Esophagus (tissue), 2 donors: ENCODE data around the gene AMPD3. TPM values are rescaled to one million over a fixed set of nuclear protein-coding genes. Genes with fewer than 3 reads are reported as not detected.

Experiments used
- H3K27ac ChIP-seq, 2 donors: one replicate each; pipeline ENCODE4 v1.5.1; 2013; ENCODE audit warnings: low read depth in 2 of 2, mild to moderate bottlenecking in 2 of 2, inconsistent platforms in 1 of 2, low read length in 1 of 2, moderate library complexity in 1 of 2
- H3K27me3 ChIP-seq, 2 donors: one replicate each; pipeline ENCODE4 v1.6.1; 2013; ENCODE audit warnings: low read length in 2 of 2, control low read depth in 1 of 2, mild to moderate bottlenecking in 1 of 2; ENCODE audit not compliant: insufficient read depth in 2 of 2, control insufficient read depth in 1 of 2
- H3K36me3 ChIP-seq, 2 donors: one replicate each; pipeline ENCODE4 v1.6.1; 2013; ENCODE audit warnings: low read length in 1 of 2; ENCODE audit not compliant: control insufficient read depth in 2 of 2, insufficient read depth in 2 of 2
- H3K4me1 ChIP-seq, 2 donors: one replicate each; pipeline ENCODE4 v1.6.1; 2013; ENCODE audit warnings: low read length in 1 of 2; ENCODE audit not compliant: control insufficient read depth in 2 of 2, insufficient read depth in 2 of 2
- H3K4me3 ChIP-seq, 2 donors: one replicate each; pipeline ENCODE4 v1.5.1; 2013; ENCODE audit warnings: low read length in 2 of 2, mild to moderate bottlenecking in 2 of 2, low read depth in 1 of 2, moderate library complexity in 1 of 2
- H3K9me3 ChIP-seq, 2 donors: one replicate each; pipeline ENCODE4 v1.6.1; 2013; ENCODE audit warnings: mild to moderate bottlenecking in 2 of 2, low read depth in 1 of 2, low read length in 1 of 2, moderate library complexity in 1 of 2; ENCODE audit not compliant: control insufficient read depth in 2 of 2, insufficient read depth in 1 of 2
- WGBS, 2 donors: extraction: QIAGEN DNeasy Blood & Tissue Kit; methylation state at CpG; one replicate each; pipeline ENCODE4 v1.1.7; 2013; 5-methylcytosine and 5-hydroxymethylcytosine counted together
- polyA plus RNA-seq, 2 donors: library from polyadenylated mRNA; stranded (reverse); fragments of 200-250 nt; gene quantifications; one replicate each; pipeline ENCODE4 v1.2.3, GENCODE V29; 2013
- donor health status: healthy with polysubstance abuse.
- donor health status: Bipolar disorder and iron deficiency.

The AMPD3 gene
- polyA plus RNA-seq, 2 donors, result 4.3 to 11.9 TPM

GRCh38 chr11:10505278-10506007 lies 50.4 kb downstream of the AMPD3 start:
- H3K4me3 ChIP-seq, result no peak overlapping the region
- H3K27me3 ChIP-seq, result no peaks in the 10 kb centered on the region
- no peak overlapping the region for H3K27ac ChIP-seq
- no peaks in the 10 kb centered on the region for H3K9me3 ChIP-seq
- 86 to 91% methylated on average over 6 of the region's 6 CpGs for WGBS, 2 donors
- peaks cover 0 to 7% of the 10 kb centered on the region in 2 donors for H3K36me3 ChIP-seq
- H3K4me1 ChIP-seq, result peaks cover 0 to 2% of the 10 kb centered on the region in 2 donors

- H3K27me3 ChIP-seq, result no peaks in the 10 kb centered on the region
- no peak overlapping the region for H3K4me3 ChIP-seq
- H3K9me3 ChIP-seq, result no peaks in the 10 kb centered on the region
- H3K36me3 ChIP-seq, result peaks cover 0 to 6% of the 10 kb centered on the region in 2 donors
- no peaks in the 10 kb centered on the region for H3K4me1 ChIP-seq
- no peak overlapping the region for H3K27ac ChIP-seq
Observed at GRCh38 chr11:10506008-10506370, 50.9 kb downstream of the AMPD3 start.

- Histone ChIP-seq H3K36me3 (peaks cover 0 to 3% of the 10 kb centered on the region in 2 donors), H3K4me1 (no peaks in the 10 kb centered on the region), H3K4me3 (no peak overlapping the region), H3K9me3 (no peaks in the 10 kb centered on the region), H3K27me3 (no peaks in the 10 kb centered on the region), H3K27ac (no peak overlapping the region)
- 87 to 94% methylated on average over 10 of the region's 10 CpGs for WGBS, 2 donors
Observed at GRCh38 chr11:10511181-10511621, 56.1 kb downstream of the AMPD3 start.

GRCh38 chr11:10514202-10514601 lies 59.1 kb downstream of the AMPD3 start:
- H3K4me1 ChIP-seq, result peaks cover 0 to 2% of the 10 kb centered on the region in 2 donors
- 37 to 40% methylated on average over 2 of the region's 2 CpGs for WGBS, 2 donors

GRCh38 chr11:10514709-10515108 lies 59.6 kb downstream of the AMPD3 start:
- Histone ChIP-seq H3K9me3 (no peaks in the 10 kb centered on the region), H3K27me3 (no peaks in the 10 kb centered on the region), H3K36me3 (peaks cover 0 to 6% of the 10 kb centered on the region in 2 donors), H3K27ac (no peak overlapping the region), H3K4me3 (no peak overlapping the region), H3K4me1 (peaks cover 0 to 2% of the 10 kb centered on the region in 2 donors)
- WGBS, 2 donors, result 89 to 92% methylated on average over 2 of the region's 2 CpGs

More at GRCh38 chr11:10514202-10514601, 59.1 kb downstream of the AMPD3 start:
- Histone ChIP-seq H3K27ac (no peak overlapping the region), H3K27me3 (no peaks in the 10 kb centered on the region), H3K36me3 (peaks cover 0 to 6% of the 10 kb centered on the region in 2 donors), H3K4me3 (no peak overlapping the region), H3K9me3 (no peaks in the 10 kb centered on the region)

- Histone ChIP-seq H3K9me3 (no peaks in the 10 kb centered on the region), H3K4me1 (peaks cover 0 to 2% of the 10 kb centered on the region in 2 donors), H3K4me3 (no peak overlapping the region), H3K27ac (no peak overlapping the region), H3K36me3 (peaks cover 0 to 6% of the 10 kb centered on the region in 2 donors), H3K27me3 (no peaks in the 10 kb centered on the region)
- WGBS, 2 donors, result 91 to 92% methylated on average over 3 of the region's 3 CpGs
Observed at GRCh38 chr11:10515418-10515817, 60.4 kb downstream of the AMPD3 start.

- Histone ChIP-seq H3K27ac (no peak overlapping the region), H3K27me3 (no peaks in the 10 kb centered on the region), H3K4me1 (peaks cover 0 to 2% of the 10 kb centered on the region in 2 donors), H3K4me3 (no peak overlapping the region), H3K36me3 (peaks cover 0 to 4% of the 10 kb centered on the region in 2 donors), H3K9me3 (no peaks in the 10 kb centered on the region)
Observed at GRCh38 chr11:10518123-10518522, 63.1 kb downstream of the AMPD3 start.

- H3K4me3 ChIP-seq, result no peak overlapping the region
- H3K27me3 ChIP-seq, result no peaks in the 10 kb centered on the region
- H3K27ac ChIP-seq, result no peak overlapping the region
- peaks cover 0 to 2% of the 10 kb centered on the region in 2 donors for H3K4me1 ChIP-seq
- no peaks in the 10 kb centered on the region for H3K9me3 ChIP-seq
- peaks cover 0 to 4% of the 10 kb centered on the region in 2 donors for H3K36me3 ChIP-seq
- 86 to 90% methylated on average over 2 of the region's 2 CpGs for WGBS, 2 donors
Observed at GRCh38 chr11:10518891-10519290, 63.8 kb downstream of the AMPD3 start.

- 93 to 95% methylated on average over 2 of the region's 2 CpGs for WGBS, 2 donors
- H3K4me3 ChIP-seq, result no peak overlapping the region
- no peaks in the 10 kb centered on the region for H3K27me3 ChIP-seq
- H3K36me3 ChIP-seq, result peaks cover 0 to 4% of the 10 kb centered on the region in 2 donors
- H3K27ac ChIP-seq, result no peak overlapping the region
- H3K9me3 ChIP-seq, result no peaks in the 10 kb centered on the region
- H3K4me1 ChIP-seq, result peaks cover 0 to 2% of the 10 kb centered on the region in 2 donors
Observed at GRCh38 chr11:10519630-10520029, 64.6 kb downstream of the AMPD3 start.

- no peak overlapping the region for H3K4me3 ChIP-seq
- no peak overlapping the region for H3K27ac ChIP-seq
- H3K9me3 ChIP-seq, result no peaks in the 10 kb centered on the region
- H3K36me3 ChIP-seq, result peaks cover 0 to 4% of the 10 kb centered on the region in 2 donors
- peaks cover 0 to 2% of the 10 kb centered on the region in 2 donors for H3K4me1 ChIP-seq
- WGBS, 2 donors, result 87 to 96% methylated on average over 2 of the region's 2 CpGs
- H3K27me3 ChIP-seq, result no peaks in the 10 kb centered on the region
Observed at GRCh38 chr11:10520562-10520961, 65.5 kb downstream of the AMPD3 start.
